ENCODE measurements around the gene PLOD2. TPM values are rescaled to one million over a fixed set of nuclear protein-coding genes. Genes with fewer than 3 reads are reported as not detected.
A peak's percentile ranks its signal among the peaks of the same experiment; 100 is the strongest.

The PLOD2 gene
- total RNA-seq, 4 donors from 2014 or later, result 17.2 to 27.6 (median 19.5) TPM

DNA sequence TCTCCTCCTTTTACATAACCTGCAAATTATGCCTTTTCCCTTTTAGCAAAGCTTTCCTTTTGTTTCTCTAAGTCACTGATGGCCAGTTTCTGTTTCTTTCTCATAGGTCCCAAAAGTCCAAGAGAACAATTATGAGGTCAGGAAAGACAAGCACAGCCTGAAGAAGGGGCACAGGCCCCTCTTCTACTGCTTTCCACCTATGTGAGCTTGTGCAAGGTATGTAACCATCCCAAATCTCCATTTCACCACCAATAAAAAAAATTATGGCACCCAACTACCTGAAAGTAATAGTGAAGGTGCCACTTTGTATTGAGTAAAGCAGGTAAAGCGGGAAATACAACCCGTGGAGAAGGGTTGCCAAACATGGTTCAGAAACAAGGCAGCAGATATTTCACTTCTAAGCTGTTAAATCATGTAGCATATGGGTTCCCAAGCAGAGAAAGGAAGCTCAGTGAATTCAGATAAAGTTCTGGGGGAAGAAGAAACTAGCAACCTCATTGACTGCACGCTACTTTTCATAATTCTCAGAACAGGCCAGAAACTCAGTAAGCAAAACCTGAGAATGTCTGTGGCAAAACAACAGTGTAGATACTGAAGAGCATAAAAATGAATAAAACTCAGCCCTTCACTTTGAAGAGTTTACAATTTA, 4.2 kb downstream of the PLOD2 start:
- Histone ChIP-seq H3K36me3 (no peaks in the 10 kb centered on the region), H3K4me1 (peaks cover 0 to 59% (median 4%) of the 10 kb centered on the region in 4 donors), H3K27me3 (no peaks in the 10 kb centered on the region), H3K9me3 (no peaks in the 10 kb centered on the region), H3K4me3 (peak overlapping the region in 2 of 4 donors; percentile 6 to 9), H3K27ac (peak overlapping the region; percentile 15 to 96 (median 75))
- no peak for DNase-seq (ENCODE audit: low spot score in 2 of 2)
- 36 to 43% methylated on average over 3 of the region's 3 CpGs for WGBS, 2 donors
- TF ChIP-seq EP300 (IDR thresholded peaks at IDR 0.05) (no peak), POLR2A (IDR thresholded peaks at IDR 0.05) (no peak)
- TF ChIP-seq, protein P1, sequence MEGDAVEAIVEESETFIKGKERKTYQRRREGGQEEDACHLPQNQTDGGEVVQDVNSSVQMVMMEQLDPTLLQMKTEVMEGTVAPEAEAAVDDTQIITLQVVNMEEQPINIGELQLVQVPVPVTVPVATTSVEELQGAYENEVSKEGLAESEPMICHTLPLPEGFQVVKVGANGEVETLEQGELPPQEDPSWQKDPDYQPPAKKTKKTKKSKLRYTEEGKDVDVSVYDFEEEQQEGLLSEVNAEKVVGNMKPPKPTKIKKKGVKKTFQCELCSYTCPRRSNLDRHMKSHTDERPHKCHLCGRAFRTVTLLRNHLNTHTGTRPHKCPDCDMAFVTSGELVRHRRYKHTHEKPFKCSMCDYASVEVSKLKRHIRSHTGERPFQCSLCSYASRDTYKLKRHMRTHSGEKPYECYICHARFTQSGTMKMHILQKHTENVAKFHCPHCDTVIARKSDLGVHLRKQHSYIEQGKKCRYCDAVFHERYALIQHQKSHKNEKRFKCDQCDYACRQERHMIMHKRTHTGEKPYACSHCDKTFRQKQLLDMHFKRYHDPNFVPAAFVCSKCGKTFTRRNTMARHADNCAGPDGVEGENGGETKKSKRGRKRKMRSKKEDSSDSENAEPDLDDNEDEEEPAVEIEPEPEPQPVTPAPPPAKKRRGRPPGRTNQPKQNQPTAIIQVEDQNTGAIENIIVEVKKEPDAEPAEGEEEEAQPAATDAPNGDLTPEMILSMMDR (IDR thresholded peaks at IDR 0.05), result no peak

DNA sequence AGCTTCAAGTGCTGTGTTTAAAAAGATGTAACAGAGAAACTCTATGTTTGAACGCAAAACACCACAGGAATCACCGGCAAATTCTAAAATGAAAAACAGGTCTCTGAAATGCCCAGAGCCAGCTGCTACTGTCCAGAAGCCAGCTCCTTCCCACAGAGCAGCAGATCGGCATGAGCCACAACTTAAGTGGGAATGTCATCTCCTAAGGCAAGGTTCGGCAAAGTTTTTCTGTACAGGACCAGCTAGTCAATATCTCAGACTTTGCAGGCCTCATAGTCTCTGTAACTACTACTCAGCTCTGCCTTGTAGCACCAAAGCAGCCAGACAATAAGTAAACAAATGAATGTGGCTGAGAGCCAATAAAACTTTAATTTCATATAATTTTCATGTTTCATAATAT, 4.9 kb downstream of the PLOD2 start:
- H3K4me3 ChIP-seq, result peak overlapping the region in 1 of 4 donors; percentile 9
- WGBS, 2 donors, result 45 to 58% methylated on average over 4 of the region's 4 CpGs
- DNase-seq (ENCODE audit: low spot score in 2 of 2), result no peak
- no peaks in the 10 kb centered on the region for H3K36me3 ChIP-seq
- H3K27ac ChIP-seq, result peak overlapping the region; percentile 15 to 96 (median 75)
- no peaks in the 10 kb centered on the region for H3K27me3 ChIP-seq
- no peaks in the 10 kb centered on the region for H3K9me3 ChIP-seq
- TF ChIP-seq, protein P1 (IDR thresholded peaks at IDR 0.05), result no peak
- H3K4me1 ChIP-seq, result peaks cover 0 to 59% (median 4%) of the 10 kb centered on the region in 4 donors

DNA sequence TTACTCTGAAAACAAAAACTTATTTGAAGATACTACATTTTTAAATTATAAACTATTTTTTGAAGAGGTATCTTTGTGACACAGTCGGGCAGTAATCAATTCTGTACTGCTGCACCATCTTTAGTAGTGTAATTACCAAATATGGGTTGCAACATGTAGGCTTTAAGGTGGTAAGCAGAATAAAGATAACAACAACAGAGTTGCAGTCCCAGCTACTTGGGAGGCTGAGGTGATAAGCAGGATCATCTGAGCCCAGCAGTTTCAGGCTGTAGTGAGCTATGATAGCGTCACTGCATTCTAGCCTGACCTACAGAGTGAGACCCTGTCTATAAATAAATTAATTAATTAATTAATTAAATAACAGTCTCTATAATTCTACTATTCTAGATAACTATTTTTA, 6.0 kb downstream of the PLOD2 start:
- no peak overlapping the region for H3K27ac ChIP-seq

DNA sequence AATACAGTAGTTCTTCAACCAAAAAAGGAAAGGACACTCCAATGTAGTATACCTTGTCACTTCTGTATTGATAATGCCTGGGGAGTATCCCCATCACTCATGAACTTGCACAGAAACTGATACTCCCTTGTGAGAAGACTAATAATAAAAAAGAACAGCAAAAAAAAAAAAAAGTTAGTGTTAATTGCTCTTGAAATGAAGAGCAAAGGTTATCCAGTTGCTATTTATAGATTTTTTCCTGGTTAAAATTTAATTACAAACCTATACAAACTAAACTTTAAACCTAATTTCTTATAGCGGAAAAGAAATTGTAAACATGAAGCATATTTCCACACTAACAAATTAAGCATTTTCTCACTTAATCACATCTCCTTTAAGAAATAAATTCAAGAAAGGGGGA, 6.7 kb downstream of the PLOD2 start:
- no peaks in the 10 kb centered on the region for H3K27me3 ChIP-seq
- peaks cover 0 to 57% (median 4%) of the 10 kb centered on the region in 4 donors for H3K4me1 ChIP-seq
- WGBS, 2 donors, result 92 to 96% methylated on average over 1 of the region's 1 CpG
- no peak overlapping the region for H3K4me3 ChIP-seq
- H3K36me3 ChIP-seq, result no peaks in the 10 kb centered on the region
- DNase-seq (ENCODE audit: low spot score in 2 of 2), result no peak
- TF ChIP-seq EP300 (IDR thresholded peaks at IDR 0.05) (no peak), POLR2A (IDR thresholded peaks at IDR 0.05) (no peak)
- TF ChIP-seq, protein P1 (IDR thresholded peaks at IDR 0.05), result no peak
- H3K27ac ChIP-seq, result no peak overlapping the region
- no peaks in the 10 kb centered on the region for H3K9me3 ChIP-seq

More for the DNA sequence above, 6.0 kb downstream of the PLOD2 start:
- TF ChIP-seq, protein P1 (IDR thresholded peaks at IDR 0.05), result no peak
- TF ChIP-seq POLR2A (IDR thresholded peaks at IDR 0.05), result no peak
- TF ChIP-seq EP300 (IDR thresholded peaks at IDR 0.05), result no peak
- Histone ChIP-seq H3K4me1 (peaks cover 0 to 59% (median 4%) of the 10 kb centered on the region in 4 donors), H3K36me3 (no peaks in the 10 kb centered on the region), H3K4me3 (no peak overlapping the region), H3K27me3 (no peaks in the 10 kb centered on the region), H3K9me3 (no peaks in the 10 kb centered on the region)
- DNase-seq (ENCODE audit: low spot score in 2 of 2), result no peak
- 44 to 50% methylated on average over 2 of the region's 2 CpGs for WGBS, 2 donors

DNA sequence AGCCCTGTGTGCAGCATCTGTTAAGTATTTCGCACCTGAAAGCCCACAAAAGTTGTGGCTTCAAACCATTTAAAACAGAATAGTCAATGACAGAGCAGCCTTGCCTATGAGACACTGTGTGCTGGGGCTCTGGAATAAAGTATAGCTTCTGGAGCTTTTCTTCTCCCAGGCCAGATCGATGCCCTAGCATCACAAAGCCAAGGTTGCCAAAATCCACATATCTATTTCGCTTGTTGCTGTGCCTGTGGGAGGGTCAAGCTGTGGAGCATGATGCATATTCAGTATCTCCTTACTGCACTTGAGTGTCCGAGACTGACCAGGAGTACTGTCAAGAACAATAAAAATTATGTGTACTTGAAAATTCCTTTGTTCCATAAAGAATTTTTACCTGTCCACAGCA, 7.6 kb downstream of the PLOD2 start:
- Histone ChIP-seq H3K27me3 (no peaks in the 10 kb centered on the region), H3K9me3 (no peaks in the 10 kb centered on the region), H3K4me1 (peaks cover 0 to 48% (median 4%) of the 10 kb centered on the region in 4 donors), H3K27ac (no peak overlapping the region), H3K36me3 (no peaks in the 10 kb centered on the region), H3K4me3 (no peak overlapping the region)
- no peak for TF ChIP-seq EP300 (IDR thresholded peaks at IDR 0.05)
- WGBS, 2 donors, result 84 to 87% methylated on average over 4 of the region's 4 CpGs
- no peak for DNase-seq (ENCODE audit: low spot score in 2 of 2)

Data from tibial nerve (tissue), 4 donors.